GM18520 (cell line): ENCODE measurements around the gene IL7R.
"Not testable (repeated sequence)": the region's sequence is repeated elsewhere in the genome, so short reads cannot be mapped to it uniquely, and the experiment has no call there.

Experiments used
- ATAC-seq: cut with Tn5 transposase; IDR thresholded peaks from one replicate; pipeline ENCODE4 v1.9.1; 2021; ENCODE audit not compliant: unreplicated experiment

IL7R gene

GRCh38 chr5:35838370-35839042 lies 18.2 kb upstream of the IL7R start:
- ATAC-seq: no peak

- no peak for ATAC-seq
Observed at GRCh38 chr5:35842856-35843255, 13.8 kb upstream of the IL7R start.

- not testable (repeated sequence) for ATAC-seq
Observed at GRCh38 chr5:35845508-35845907, 11.2 kb upstream of the IL7R start.

- ATAC-seq: no peak
Observed at GRCh38 chr5:35847491-35847890, 9.2 kb upstream of the IL7R start.

GRCh38 chr5:35847961-35848360 lies 8.7 kb upstream of the IL7R start:
- no peak for ATAC-seq

GRCh38 chr5:35849860-35850259 lies 6.8 kb upstream of the IL7R start:
- ATAC-seq: no peak

- ATAC-seq: no peak
Observed at GRCh38 chr5:35850967-35851680, 5.6 kb upstream of the IL7R start.

- no peak for ATAC-seq
Observed at GRCh38 chr5:35852084-35852734, 4.5 kb upstream of the IL7R start.

GRCh38 chr5:35852773-35853172 lies 3.9 kb upstream of the IL7R start:
- ATAC-seq: no peak

- ATAC-seq: no peak
Observed at GRCh38 chr5:35853631-35854030, 3.1 kb upstream of the IL7R start.

- no peak for ATAC-seq
Observed at GRCh38 chr5:35854248-35854647, 2.4 kb upstream of the IL7R start.

- no peak for ATAC-seq
Observed at GRCh38 chr5:35855187-35855586, 1.5 kb upstream of the IL7R start.

GRCh38 chr5:35856186-35856764 lies 416 bp upstream of the IL7R start:
- ATAC-seq: not testable (repeated sequence)

- no peak for ATAC-seq
Observed at GRCh38 chr5:35857606-35858205, 1.0 kb downstream of the IL7R start.

- no peak for ATAC-seq
Observed at GRCh38 chr5:35859101-35859661, 2.5 kb downstream of the IL7R start.

GRCh38 chr5:35860686-35861085 lies 4.0 kb downstream of the IL7R start:
- ATAC-seq: no peak

GRCh38 chr5:35861718-35862117 lies 5.0 kb downstream of the IL7R start:
- ATAC-seq: no peak

GRCh38 chr5:35862126-35862525 lies 5.4 kb downstream of the IL7R start:
- ATAC-seq: no peak

- ATAC-seq: no peak
Observed at GRCh38 chr5:35863159-35863558, 6.5 kb downstream of the IL7R start.

GRCh38 chr5:35867998-35868397 lies 11.3 kb downstream of the IL7R start:
- no peak for ATAC-seq

GRCh38 chr5:35869685-35870277 lies 13.1 kb downstream of the IL7R start:
- ATAC-seq: no peak
